NCI-H2227 (cell line): ENCODE data around the gene PXYLP1.

Source experiments
- DNase-seq: peaks from one replicate; lab custom pipeline; 2025; ENCODE audit not compliant: unreplicated experiment; lab: John Stamatoyannopoulos, UW

Gene PXYLP1

GRCh38 chr3:141320399-141321108 lies 88.9 kb downstream of the PXYLP1 start:
- DNase-seq: no peak

- DNase-seq: no peak
Observed at GRCh38 chr3:141321109-141321497, 89.5 kb downstream of the PXYLP1 start.

- DNase-seq: no peak
Observed at GRCh38 chr3:141323936-141324704, 92.5 kb downstream of the PXYLP1 start.

GRCh38 chr3:141326123-141326522 lies 94.5 kb downstream of the PXYLP1 start:
- DNase-seq: no peak

- no peak for DNase-seq
Observed at GRCh38 chr3:141326626-141327025, 95.0 kb downstream of the PXYLP1 start.

- DNase-seq: no peak
Observed at GRCh38 chr3:141328286-141329166, 96.9 kb downstream of the PXYLP1 start.

- DNase-seq: no peak
Observed at GRCh38 chr3:141330235-141330634, 98.6 kb downstream of the PXYLP1 start.

- DNase-seq: no peak
Observed at GRCh38 chr3:141330718-141331376, 99.2 kb downstream of the PXYLP1 start.

GRCh38 chr3:141331377-141332318 lies 100.0 kb downstream of the PXYLP1 start:
- DNase-seq: peak; percentile 21

GRCh38 chr3:141332416-141332815 lies 100.8 kb downstream of the PXYLP1 start:
- no peak for DNase-seq

- DNase-seq: no peak
Observed at GRCh38 chr3:141333836-141334626, 102.4 kb downstream of the PXYLP1 start.

GRCh38 chr3:141334627-141335250 lies 103.1 kb downstream of the PXYLP1 start:
- no peak for DNase-seq

GRCh38 chr3:141335531-141336061 lies 104.0 kb downstream of the PXYLP1 start:
- DNase-seq: no peak

GRCh38 chr3:141336672-141337522 lies 105.3 kb downstream of the PXYLP1 start:
- DNase-seq: peak; percentile 62

GRCh38 chr3:141337523-141337854 lies 105.9 kb downstream of the PXYLP1 start:
- DNase-seq: no peak

GRCh38 chr3:141337991-141338390 lies 106.4 kb downstream of the PXYLP1 start:
- DNase-seq: no peak

- DNase-seq: no peak
Observed at GRCh38 chr3:141338881-141339280, 107.3 kb downstream of the PXYLP1 start.

GRCh38 chr3:141341536-141341935 lies 109.9 kb downstream of the PXYLP1 start:
- DNase-seq: no peak
